BJ (cell line): ENCODE data around the gene MAML1. TPM values are rescaled to one million over a fixed set of nuclear protein-coding genes. Genes with fewer than 3 reads are reported as not detected.

ENCODE experiments used
- CTCF ChIA-PET: fragments of 350-600 bp; formaldehyde crosslinking; extraction: SDS; loops from one replicate; lab custom pipeline; 2021; ENCODE audit warnings: antibody characterized with exemption, inconsistent platforms; lab: Yijun Ruan, JAX
- POLR2A ChIA-PET: fragments of 300-600 bp; sonication (Branson Sonifier 250); formaldehyde crosslinking; extraction: SDS; loops from one replicate; lab custom pipeline; 2021; ENCODE audit warnings: antibody characterized with exemption; lab: Charles Lee
- DNase-seq: peaks from one replicate; pipeline ENCODE4 v3.0.0-alpha.2; 2011; ENCODE audit warnings: low read depth
- H3K27me3 ChIP-seq: 2 replicates; pipeline ENCODE4 v1.6.0; 2011; ENCODE audit warnings: low read length; ENCODE audit not compliant: control insufficient read depth, insufficient read depth
- H3K36me3 ChIP-seq: 2 replicates; pipeline ENCODE4 v1.5.1; 2011; ENCODE audit warnings: low read length; ENCODE audit not compliant: control insufficient read depth, insufficient read depth
- H3K4me3 ChIP-seq: 2 replicates; pipeline ENCODE4 v1.5.1; 2011; ENCODE audit warnings: low read depth, mild to moderate bottlenecking, control low read depth, low read length
- CTCF ChIP-seq: IDR thresholded peaks from 2 replicates; pipeline ENCODE4 v1.5.1; 2011; ENCODE audit warnings: low read depth, mild to moderate bottlenecking, control low read depth, inconsistent platforms, low read length, moderate library complexity; ENCODE audit not compliant: insufficient read depth
- polyA plus RNA-seq: library from polyadenylated mRNA; depleted of rRNA; stranded (reverse); fragments of >200 nt; gene quantifications from 2 replicates; pipeline ENCODE4 v1.2.3, GENCODE V29; 2011

MAML1 gene
- polyA plus RNA-seq, 1 experiment = 5.3 TPM

- H3K4me3 ChIP-seq = no peak within 1 kb of the TSS
- H3K27me3 ChIP-seq = no peaks in the 10 kb centered on the region
- no peak for DNase-seq
- ChIA-PET POLR2A (no interaction called here), CTCF (interaction anchor here (0.7 to 1.3 kb wide), 2 partner anchors 9 to 30 kb away, joined by 4 to 6 read pairs; no protein-coding TSS in a partner anchor)
- TF ChIP-seq CTCF = no peak
- H3K36me3 ChIP-seq = peaks cover 12% of the 10 kb centered on the region
Measured at GRCh38 chr5:179793468-179794139, 61.0 kb downstream of the MAML1 start, which contains the start of gene LTC4S. TSS of gene LTC4S (plus strand) at chr5:179793986. CDS start at chr5:179794081, 95 bp downstream.

- no peaks in the 10 kb centered on the region for H3K27me3 ChIP-seq
- ChIA-PET CTCF (interaction anchor here (0.7 to 1.3 kb wide), 2 partner anchors 8 to 31 kb away, joined by 4 to 6 read pairs; no protein-coding TSS in a partner anchor), POLR2A (no interaction called here)
- H3K36me3 ChIP-seq = peaks cover 17% of the 10 kb centered on the region
- no peak for TF ChIP-seq CTCF
- no peak for DNase-seq
- H3K4me3 ChIP-seq = no peak overlapping the region
Measured at GRCh38 chr5:179794171-179794570, 61.5 kb downstream of the MAML1 start.

GRCh38 chr5:179794575-179794974 lies 62.0 kb downstream of the MAML1 start:
- H3K36me3 ChIP-seq = peaks cover 21% of the 10 kb centered on the region
- H3K4me3 ChIP-seq = no peak overlapping the region
- CTCF ChIA-PET = interaction anchor here (0.7 to 1.7 kb wide), 3 partner anchors 8 to 31 kb away, joined by 4 to 6 read pairs (median 4); no protein-coding TSS in a partner anchor
- no peaks in the 10 kb centered on the region for H3K27me3 ChIP-seq
- POLR2A ChIA-PET = no interaction called here
- no peak for DNase-seq
- TF ChIP-seq CTCF = no peak

GRCh38 chr5:179795049-179795862 lies 62.6 kb downstream of the MAML1 start:
- H3K36me3 ChIP-seq = peaks cover 28% of the 10 kb centered on the region
- no peak for TF ChIP-seq CTCF
- DNase-seq = no peak
- H3K4me3 ChIP-seq = peak overlapping the region; percentile 56
- H3K27me3 ChIP-seq = no peaks in the 10 kb centered on the region
- CTCF ChIA-PET = interaction anchor here (0.7 to 2.0 kb wide), 6 partner anchors 8 to 31 kb away, joined by 4 to 7 read pairs (median 6); no protein-coding TSS in a partner anchor
- POLR2A ChIA-PET = no interaction called here
